Calu3 (cell line): ENCODE results near the gene MAN1C1. TPM values are rescaled to one million over a fixed set of nuclear protein-coding genes. Genes with fewer than 3 reads are reported as not detected.

ENCODE experiments used
- BruUV-seq: library from RNA; stranded (reverse); fragments of 400-500 nt; replicated peaks from 2 replicates; lab custom pipeline; 2021; lab: Mats Ljungman, UMichigan
- CTCF ChIA-PET: fragments of 300-600 bp; sonication (Branson Sonifier 250); formaldehyde crosslinking; loops from one replicate; lab custom pipeline; 2022; ENCODE audit warnings: antibody characterized with exemption; lab: Charles Lee
- DNase-seq: peaks from one replicate; pipeline ENCODE4 v3.0.0; 2022
- H3K27ac Mint-ChIP-seq: one replicate; pipeline ENCODE4 v1.8.0; 2022; ENCODE audit warnings: mixed read lengths; ENCODE audit not compliant: unreplicated experiment
- H3K27me3 Mint-ChIP-seq: one replicate; pipeline ENCODE4 v1.8.0; 2022; ENCODE audit warnings: mixed read lengths; ENCODE audit not compliant: unreplicated experiment
- H3K36me3 Mint-ChIP-seq: one replicate; pipeline ENCODE4 v1.8.0; 2022; ENCODE audit warnings: mild to moderate bottlenecking, moderate library complexity, mixed read lengths; ENCODE audit not compliant: insufficient read depth, unreplicated experiment
- H3K4me1 Mint-ChIP-seq: one replicate; pipeline ENCODE4 v1.8.0; 2022; ENCODE audit warnings: mild to moderate bottlenecking, low read depth, mixed read lengths; ENCODE audit not compliant: unreplicated experiment
- H3K4me3 Mint-ChIP-seq: one replicate; pipeline ENCODE4 v1.8.0; 2022; ENCODE audit warnings: mild to moderate bottlenecking, low read depth, moderate library complexity, mixed read lengths; ENCODE audit not compliant: unreplicated experiment
- H3K9me3 Mint-ChIP-seq: one replicate; pipeline ENCODE4 v1.8.0; 2022; ENCODE audit warnings: low read depth, mixed read lengths; ENCODE audit not compliant: unreplicated experiment
- intact Hi-C: fragments of 100-400 bp; cut with micrococcal nuclease; formaldehyde crosslinking; loops from one replicate; pipeline ENCODE4 v1.10.0; 2022; ENCODE audit not compliant: unreplicated experiment
- total RNA-seq: library from RNA; stranded (reverse); gene quantifications from 2 replicates; pipeline ENCODE4 v1.2.3, GENCODE V29; 2022
- TF ChIP-seq, protein P1 (sequence below): fragments of 200-600 bp; IDR thresholded peaks from one replicate; pipeline ENCODE4 v1.8.0; 2022; ENCODE audit warnings: antibody characterized with exemption; ENCODE audit not compliant: unreplicated experiment

The MAN1C1 gene
- total RNA-seq, 1 experiment from 2014 or later = 0.14 TPM

DNA sequence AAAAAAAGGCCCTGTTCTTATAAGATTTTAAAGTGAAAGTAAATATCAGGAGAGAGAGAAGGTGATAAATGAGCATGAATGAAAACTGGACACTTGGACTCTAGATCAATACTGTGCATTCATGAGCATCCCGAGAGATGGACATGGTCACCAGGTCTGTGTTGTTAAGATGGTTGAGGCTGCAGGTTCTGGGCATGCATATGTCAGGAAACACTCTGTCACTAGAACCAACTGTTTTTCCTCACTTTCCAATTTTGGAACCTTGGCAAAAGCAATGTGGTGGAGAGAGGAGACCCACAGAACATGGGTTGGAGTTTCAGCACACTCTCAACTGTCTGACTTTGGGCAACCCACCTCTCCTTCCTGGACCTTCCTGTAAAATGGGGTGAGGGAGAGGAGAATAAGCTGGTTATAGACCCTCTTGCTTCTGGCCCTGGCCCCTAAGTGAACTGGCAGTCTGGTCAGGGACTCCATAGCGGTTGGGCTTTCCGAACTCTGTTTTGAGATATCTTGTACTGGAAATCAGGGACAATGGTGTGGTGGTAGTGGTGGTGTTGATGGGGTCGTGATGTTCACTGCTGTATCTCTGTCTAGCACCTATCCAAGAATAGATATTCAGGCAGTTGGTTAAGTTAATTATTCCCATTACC lies 4.2 kb downstream of the MAN1C1 start:
- H3K27ac Mint-ChIP-seq = no peak overlapping the region
- H3K36me3 Mint-ChIP-seq = peaks cover 6% of the 10 kb centered on the region
- intact Hi-C loops = no loop called here
- CTCF ChIA-PET = no interaction called here
- no TSS peak for BruUV-seq
- no peaks in the 10 kb centered on the region for H3K4me1 Mint-ChIP-seq
- H3K9me3 Mint-ChIP-seq = no peaks in the 10 kb centered on the region
- H3K27me3 Mint-ChIP-seq = peaks cover 72% of the 10 kb centered on the region
- no peak overlapping the region for H3K4me3 Mint-ChIP-seq
- TF ChIP-seq, protein P1, sequence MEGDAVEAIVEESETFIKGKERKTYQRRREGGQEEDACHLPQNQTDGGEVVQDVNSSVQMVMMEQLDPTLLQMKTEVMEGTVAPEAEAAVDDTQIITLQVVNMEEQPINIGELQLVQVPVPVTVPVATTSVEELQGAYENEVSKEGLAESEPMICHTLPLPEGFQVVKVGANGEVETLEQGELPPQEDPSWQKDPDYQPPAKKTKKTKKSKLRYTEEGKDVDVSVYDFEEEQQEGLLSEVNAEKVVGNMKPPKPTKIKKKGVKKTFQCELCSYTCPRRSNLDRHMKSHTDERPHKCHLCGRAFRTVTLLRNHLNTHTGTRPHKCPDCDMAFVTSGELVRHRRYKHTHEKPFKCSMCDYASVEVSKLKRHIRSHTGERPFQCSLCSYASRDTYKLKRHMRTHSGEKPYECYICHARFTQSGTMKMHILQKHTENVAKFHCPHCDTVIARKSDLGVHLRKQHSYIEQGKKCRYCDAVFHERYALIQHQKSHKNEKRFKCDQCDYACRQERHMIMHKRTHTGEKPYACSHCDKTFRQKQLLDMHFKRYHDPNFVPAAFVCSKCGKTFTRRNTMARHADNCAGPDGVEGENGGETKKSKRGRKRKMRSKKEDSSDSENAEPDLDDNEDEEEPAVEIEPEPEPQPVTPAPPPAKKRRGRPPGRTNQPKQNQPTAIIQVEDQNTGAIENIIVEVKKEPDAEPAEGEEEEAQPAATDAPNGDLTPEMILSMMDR = no peak
- DNase-seq = no peak

DNA sequence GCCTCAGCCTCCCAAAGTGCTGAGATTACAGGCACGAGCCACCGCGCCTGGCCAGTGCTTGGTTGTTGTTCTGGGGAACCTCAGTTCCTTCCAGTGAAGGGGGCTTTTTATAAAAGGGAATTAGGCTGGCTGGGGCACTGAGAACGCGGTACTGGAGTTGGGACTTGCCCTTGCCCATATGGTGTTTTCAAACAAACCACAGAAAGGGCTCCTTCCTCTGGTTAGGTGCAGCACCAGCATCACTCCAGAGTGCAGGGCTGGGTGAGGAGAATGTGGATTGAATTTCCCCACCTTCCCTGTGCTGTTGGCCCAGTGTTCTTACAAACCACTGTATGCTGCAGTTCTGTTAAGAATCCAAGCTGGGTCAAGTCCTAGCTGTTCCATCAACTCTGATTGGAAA lies 5.3 kb downstream of the MAN1C1 start:
- TF ChIP-seq, protein P1 = no peak
- Mint-ChIP-seq H3K27ac (no peak overlapping the region), H3K9me3 (no peaks in the 10 kb centered on the region), H3K27me3 (peaks cover 80% of the 10 kb centered on the region), H3K36me3 (peaks cover 6% of the 10 kb centered on the region), H3K4me3 (no peak overlapping the region), H3K4me1 (no peaks in the 10 kb centered on the region)
- CTCF ChIA-PET = no interaction called here
- no peak for DNase-seq
- intact Hi-C loops = no loop called here
- BruUV-seq = no TSS peak

DNA sequence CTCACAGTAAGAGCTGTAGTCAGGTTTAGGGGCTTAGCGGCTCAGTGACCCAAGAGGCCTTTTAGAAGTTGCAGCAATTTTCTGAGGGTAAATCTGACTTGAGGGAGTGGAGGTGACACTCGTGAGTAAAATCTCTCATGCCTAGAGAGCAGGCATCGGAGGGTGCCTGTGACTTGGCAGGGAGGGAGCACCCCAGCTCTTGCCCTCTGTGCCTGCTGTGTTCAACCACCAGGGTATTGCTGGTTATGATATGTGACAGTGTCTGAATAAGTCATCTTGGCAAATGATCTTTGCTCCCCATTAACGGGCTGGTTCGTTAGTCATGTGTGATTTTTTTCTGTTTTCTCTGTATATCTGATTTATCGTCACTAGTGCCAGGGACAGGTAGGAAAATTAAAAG lies 5.9 kb downstream of the MAN1C1 start:
- no peak for DNase-seq
- Mint-ChIP-seq H3K4me1 (no peaks in the 10 kb centered on the region), H3K27ac (no peak overlapping the region), H3K9me3 (no peaks in the 10 kb centered on the region), H3K36me3 (peaks cover 6% of the 10 kb centered on the region), H3K27me3 (peaks cover 87% of the 10 kb centered on the region), H3K4me3 (no peak overlapping the region)
- CTCF ChIA-PET = no interaction called here
- TF ChIP-seq, protein P1 = no peak
- BruUV-seq = no TSS peak
- intact Hi-C loops = no loop called here

DNA sequence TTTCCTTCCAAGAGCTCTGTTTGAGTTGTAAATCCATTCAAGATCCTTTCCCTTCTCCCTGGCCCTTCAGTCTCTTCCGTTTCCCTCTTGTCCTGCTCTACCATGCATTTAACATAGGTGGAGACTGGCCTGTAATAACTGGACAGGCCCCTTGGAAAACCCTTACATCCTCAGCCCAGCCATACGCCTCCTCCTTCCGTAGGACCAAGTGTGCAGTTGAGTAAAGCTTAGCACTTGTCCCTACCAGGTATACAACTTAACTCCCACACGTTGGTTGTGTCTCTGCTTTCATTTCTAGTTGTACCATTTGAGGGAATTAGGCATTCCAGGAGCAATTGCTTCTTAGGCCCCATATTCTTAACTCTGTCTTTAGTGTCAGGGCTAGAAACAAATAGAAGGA lies 6.4 kb downstream of the MAN1C1 start:
- Mint-ChIP-seq H3K27ac (no peak overlapping the region), H3K27me3 (peaks cover 86% of the 10 kb centered on the region), H3K4me3 (no peak overlapping the region), H3K36me3 (peaks cover 6% of the 10 kb centered on the region), H3K4me1 (no peaks in the 10 kb centered on the region), H3K9me3 (no peaks in the 10 kb centered on the region)
- no TSS peak for BruUV-seq
- TF ChIP-seq, protein P1 = no peak
- DNase-seq = no peak
- intact Hi-C loops = no loop called here
- CTCF ChIA-PET = no interaction called here
